K562 (cell line): Measurements from ENCODE around the gene CASTOR1. TPM values are rescaled to one million over a fixed set of nuclear protein-coding genes. Genes with fewer than 3 reads are reported as not detected.
A peak's percentile ranks its signal among the peaks of the same experiment; 100 is the strongest.

Source experiments
- ATAC-seq: fragments of 200-7000 bp; cut with Tn5 transposase; 3 replicates; pipeline ENCODE4 v1.9.1; 2020; ENCODE audit warnings: moderate library complexity
- BruUV-seq: library from RNA; stranded (reverse); fragments of 400-500 nt; replicated peaks from 2 replicates; lab custom pipeline; 2021; lab: Mats Ljungman, UMichigan
- CTCF ChIA-PET: fragments of 300-600 bp; formaldehyde crosslinking; extraction: SDS; loops from one replicate; lab custom pipeline; 2021; ENCODE audit warnings: low intra/inter-chr PET ratio; lab: Yijun Ruan, JAX
- POLR2A ChIA-PET: fragments of 300-600, 350-650 bp; sonication (Branson Sonifier 250); formaldehyde crosslinking; extraction: SDS; loops from one replicate; lab custom pipeline; 2021; ENCODE audit warnings: antibody characterized with exemption, inconsistent platforms; lab: Yijun Ruan, JAX
- DNase-seq, 4 experiments: peaks; one replicate each; pipeline versions ENCODE4 v3.0.0 to v3.0.0-alpha.2; 2011 to 2018; ENCODE audit warnings: low spot score in 3 of 4, mixed read lengths in 3 of 4; ENCODE audit errors: extremely low read depth in 1 of 4
- FAIRE-seq: peaks from 2 replicates; lab custom pipeline; 2011; peaks lifted over from hg19 to GRCh38; lab: Jason Lieb, UNC
- H2AFZ ChIP-seq: 2 replicates; pipeline ENCODE4 v1.6.0; 2011; ENCODE audit warnings: low read depth, low read length, control low read depth, inconsistent platforms
- H3K27ac ChIP-seq: fragments of 200-600 bp; 3 replicates; pipeline ENCODE4 v1.8.0; 2011; ENCODE audit warnings: low read depth, mild to moderate bottlenecking, control low read depth, inconsistent platforms, low read length, moderate library complexity, mixed read lengths; ENCODE audit errors: extremely low read depth
- H3K27me3 ChIP-seq, 2 experiments: fragments of 300-600 bp in 1 of 2; 2 replicates in 1 of 2; 3 replicates in 1 of 2; pipeline versions ENCODE4 v1.6.0 to v1.8.0; 2011; ENCODE audit warnings: inconsistent platforms in 2 of 2, low read length in 2 of 2, mild to moderate bottlenecking in 1 of 2, mixed read lengths in 1 of 2, moderate library complexity in 1 of 2; ENCODE audit not compliant: control insufficient read depth in 2 of 2, insufficient read depth in 2 of 2
- H3K36me3 ChIP-seq: fragments of 300-600 bp; 3 replicates; pipeline ENCODE4 v1.8.0; 2011; ENCODE audit warnings: mild to moderate bottlenecking, low read length, inconsistent platforms; ENCODE audit not compliant: control insufficient read depth, insufficient read depth
- H3K4me1 ChIP-seq, 2 experiments: fragments of 200-600 bp in 1 of 2; replicated peaks in 1 of 2; 2 replicates in 1 of 2; 3 replicates in 1 of 2; pipeline versions ENCODE4 v1.5.1 to v1.8.0; 2011; ENCODE audit warnings: inconsistent platforms in 2 of 2, low read length in 2 of 2, mild to moderate bottlenecking in 1 of 2, mixed read lengths in 1 of 2, moderate library complexity in 1 of 2; ENCODE audit not compliant: control insufficient read depth in 2 of 2, insufficient read depth in 2 of 2
- H3K4me2 ChIP-seq: 2 replicates; pipeline ENCODE4 v1.6.1; 2011; ENCODE audit warnings: low read length, control low read depth, inconsistent platforms, mixed read lengths; ENCODE audit not compliant: insufficient read depth
- H3K4me3 ChIP-seq: fragments of 200-600 bp; sonication (generic), shearing (Covaris generic); 2 replicates; pipeline ENCODE4 v1.5.1; 2016; ENCODE audit warnings: control low read depth, inconsistent platforms
- H3K79me2 ChIP-seq: fragments of 200-600 bp; 3 replicates; pipeline ENCODE4 v1.8.0; 2011; ENCODE audit warnings: low read length, inconsistent platforms; ENCODE audit not compliant: control insufficient read depth, insufficient read depth
- H3K9ac ChIP-seq, 2 experiments: 2 replicates each; pipeline versions ENCODE4 v1.6.0 to v1.6.1; 2011; ENCODE audit warnings: low read depth in 2 of 2, low read length in 2 of 2, control low read depth in 1 of 2, inconsistent platforms in 1 of 2, mild to moderate bottlenecking in 1 of 2, mixed read lengths in 1 of 2; ENCODE audit not compliant: insufficient read depth in 1 of 2
- H3K9me1 ChIP-seq: one replicate; pipeline ENCODE4 v1.6.0; 2011; ENCODE audit warnings: inconsistent platforms, mild to moderate bottlenecking, low read length, moderate library complexity; ENCODE audit not compliant: control insufficient read depth, insufficient read depth
- H3K9me3 ChIP-seq: replicated peaks from 2 replicates; pipeline ENCODE4 v1.5.1; 2011; ENCODE audit warnings: low read depth, low read length, inconsistent platforms; ENCODE audit not compliant: control insufficient read depth, insufficient read depth
- H4K20me1 ChIP-seq: replicated peaks from 2 replicates; pipeline ENCODE4 v1.6.1; 2011; ENCODE audit warnings: low read length, inconsistent platforms, mixed read lengths; ENCODE audit not compliant: control insufficient read depth, insufficient read depth
- POU5F1 ChIP-seq: fragments of 150-350 bp; IDR thresholded peaks from 2 replicates; pipeline ENCODE4 v1.6.1; 2014; ENCODE audit warnings: borderline replicate concordance, low read length, low read depth, mild to moderate bottlenecking; ENCODE audit not compliant: partially characterized antibody
- PRMT5 ChIP-seq: sonication (generic); formaldehyde crosslinking; IDR thresholded peaks from 2 replicates; pipeline ENCODE4 v1.5.0; 2020; ENCODE audit warnings: missing genetic modification reagents
- RFX5 ChIP-seq: IDR thresholded peaks from 2 replicates; pipeline ENCODE4 v1.6.1; 2011; ENCODE audit warnings: low read depth, mild to moderate bottlenecking, improper control_type of control experiment, low read length
- SMARCC2 ChIP-seq: fragments of 450-650 bp; IDR thresholded peaks from 2 replicates; pipeline ENCODE4 v1.6.1; 2017; ENCODE audit warnings: antibody characterized with exemption, moderate library complexity, mild to moderate bottlenecking, low read depth
- ZBTB17 ChIP-seq: fragments of 450-650 bp; formaldehyde crosslinking; IDR thresholded peaks from 2 replicates; pipeline ENCODE4 v1.4.0; 2020; ENCODE audit warnings: mild to moderate bottlenecking
- ZSCAN29 ChIP-seq: fragments of 450-650 bp; IDR thresholded peaks from 2 replicates; pipeline ENCODE4 v1.6.1; 2017
- WGBS: fragments of 100-300 bp; shearing (Covaris generic); methylation state at CpG from one replicate; pipeline ENCODE4 v1.1.6; 2016; ENCODE audit warnings: low coverage, mixed read lengths; ENCODE audit not compliant: insufficient coverage; ENCODE audit errors: missing lambda C conversion rate; 5-methylcytosine and 5-hydroxymethylcytosine counted together
- in situ Hi-C: fragments of 300-500 bp; cut with MboI; formaldehyde crosslinking; loops from 4 replicates; pipeline ENCODE4 v1.15.0; 2018; ENCODE audit warnings: inconsistent platforms, mixed read lengths
- intact Hi-C: fragments of 100-400 bp; cut with micrococcal nuclease; formaldehyde crosslinking; loops from 2 replicates; pipeline ENCODE4 v1.14.2; 2022
- polyA plus RNA-seq, 8 experiments: library from polyadenylated mRNA; depleted of rRNA in 4 of 8; stranded (reverse) in 5 of 8; unstranded in 3 of 8; fragments of >200 nt; fragmentation: Nextera tagmentation in 2 of 8; fragmentation: Illumina TruSeq in 1 of 8; extraction: Ambion mirVana in 2 of 8; extraction: Trizol in 1 of 8; gene quantifications; 2 replicates each; pipeline versions ENCODE4 v1.2.1 to v1.2.3, GENCODE V29; 2011 to 2014; ENCODE audit warnings: inconsistent platforms in 1 of 8, missing spikeins in 1 of 8
- total RNA-seq, 7 experiments: library from RNA; depleted of rRNA in 6 of 7; stranded (reverse); fragments of >200 nt in 6 of 7; fragmentation: Illumina TruSeq in 2 of 7; extraction: Trizol in 2 of 7; gene quantifications; 2 replicates each; pipeline versions ENCODE4 v1.2.1 to v1.2.3, GENCODE V29; 2011 to 2021; ENCODE audit warnings: low replicate concordance in 1 of 7
- TF ChIP-seq, protein P1 (sequence below): fragments of 250-450 bp; sonication (Bioruptor Pico); IDR thresholded peaks from 2 replicates; pipeline ENCODE4 v1.8.0; 2021; ENCODE audit warnings: mild to moderate bottlenecking, moderate library complexity

The CASTOR1 gene
- total and polyA plus RNA-seq, 9 of the 15 experiments (the other 6 are each of a cell fraction or from before 2014, with no cell fraction given) = 0.35 to 2.6 (median 1.1) TPM

DNA sequence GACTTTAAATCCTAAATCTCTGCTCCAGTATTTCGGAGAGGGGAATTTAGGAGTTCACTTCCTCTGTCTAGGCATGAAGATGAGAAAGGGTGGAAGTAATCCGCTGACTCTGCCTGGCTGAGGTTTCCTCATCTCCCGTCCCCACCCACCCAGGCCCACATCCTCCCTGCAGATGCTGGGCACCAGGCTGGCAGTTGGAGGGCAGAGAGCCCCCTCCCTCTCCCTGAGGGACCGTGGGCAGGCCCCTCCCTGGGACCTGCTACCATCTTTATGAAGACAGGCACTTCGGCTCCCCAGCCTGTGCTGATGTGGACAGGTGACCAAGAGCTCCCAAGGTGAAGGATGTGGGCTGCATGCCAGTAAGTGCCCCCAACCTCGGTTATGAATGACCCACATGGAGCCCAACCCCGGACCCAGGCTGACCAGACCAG is 6.7 kb downstream of the CASTOR1 start:
- no peak for DNase-seq
- POLR2A ChIA-PET = interaction anchor here (0.6 kb wide), 2 partner anchors 12 to 70 kb away, joined by 3 read pairs; no protein-coding TSS in a partner anchor
- Histone ChIP-seq H3K9me1 (no peaks in the 10 kb centered on the region), H3K9me3 (no peaks in the 10 kb centered on the region), H3K79me2 (no peaks in the 10 kb centered on the region), H3K4me1 (peaks cover 2 to 54% of the 10 kb centered on the region in 2 experiments; a peak in 4 of 5 replicates), H2AFZ (no peak overlapping the region), H3K9ac (no peak overlapping the region; a peak in 1 of 4 replicates), H3K27me3 (no peaks in the 10 kb centered on the region; a peak in 1 of 5 replicates), H3K4me3 (no peak overlapping the region), H4K20me1 (no peaks in the 10 kb centered on the region), H3K27ac (no peak overlapping the region), H3K36me3 (no peaks in the 10 kb centered on the region), H3K4me2 (peak overlapping the region; percentile 38)
- in situ Hi-C loops (loop anchor here (5.0 to 10.0 kb wide), 3 partner anchors 95 to 322 kb away; partner anchors contain the start of gene TCN2), intact Hi-C loops (no loop called here)
- TF ChIP-seq PRMT5 (CRISPR knock-in tag) = no peak
- no peak for TF ChIP-seq RFX5
- no peak for TF ChIP-seq ZBTB17
- no peak for TF ChIP-seq ZSCAN29
- TF ChIP-seq POU5F1 = no peak
- TF ChIP-seq, protein P1, sequence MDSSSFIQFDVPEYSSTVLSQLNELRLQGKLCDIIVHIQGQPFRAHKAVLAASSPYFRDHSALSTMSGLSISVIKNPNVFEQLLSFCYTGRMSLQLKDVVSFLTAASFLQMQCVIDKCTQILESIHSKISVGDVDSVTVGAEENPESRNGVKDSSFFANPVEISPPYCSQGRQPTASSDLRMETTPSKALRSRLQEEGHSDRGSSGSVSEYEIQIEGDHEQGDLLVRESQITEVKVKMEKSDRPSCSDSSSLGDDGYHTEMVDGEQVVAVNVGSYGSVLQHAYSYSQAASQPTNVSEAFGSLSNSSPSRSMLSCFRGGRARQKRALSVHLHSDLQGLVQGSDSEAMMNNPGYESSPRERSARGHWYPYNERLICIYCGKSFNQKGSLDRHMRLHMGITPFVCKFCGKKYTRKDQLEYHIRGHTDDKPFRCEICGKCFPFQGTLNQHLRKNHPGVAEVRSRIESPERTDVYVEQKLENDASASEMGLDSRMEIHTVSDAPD (CRISPR knock-in tag) = no peak
- TF ChIP-seq SMARCC2 = no peak
- 48% methylated on average over 4 of the region's 7 CpGs for WGBS
- no TSS peak for BruUV-seq
- no peak for ATAC-seq
- no peak for FAIRE-seq
- CTCF ChIA-PET = no interaction called here
